Measurements from ENCODE around the gene ACE.
A peak's percentile ranks its signal among the peaks of the same experiment; 100 is the strongest.

Gene ACE

DNA sequence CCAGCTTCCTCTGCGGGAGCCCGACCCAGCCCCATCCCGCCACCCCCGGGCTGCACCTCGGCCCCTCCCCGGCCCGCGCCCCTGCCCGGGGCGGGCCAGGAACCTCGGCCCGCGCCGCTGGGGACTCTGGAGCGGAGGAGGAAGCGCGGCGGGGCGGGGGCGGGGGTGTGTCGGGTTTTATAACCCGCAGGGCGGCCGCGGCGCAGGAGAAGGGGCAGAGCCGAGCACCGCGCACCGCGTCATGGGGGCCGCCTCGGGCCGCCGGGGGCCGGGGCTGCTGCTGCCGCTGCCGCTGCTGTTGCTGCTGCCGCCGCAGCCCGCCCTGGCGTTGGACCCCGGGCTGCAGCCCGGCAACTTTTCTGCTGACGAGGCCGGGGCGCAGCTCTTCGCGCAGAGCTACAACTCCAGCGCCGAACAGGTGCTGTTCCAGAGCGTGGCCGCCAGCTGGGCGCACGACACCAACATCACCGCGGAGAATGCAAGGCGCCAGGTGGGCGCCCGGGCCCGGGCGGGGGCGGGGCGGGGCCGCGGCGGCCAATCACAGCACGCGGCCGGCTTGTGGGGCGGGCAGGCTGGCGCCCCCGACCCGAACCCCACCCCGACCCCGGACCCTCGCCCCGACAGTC is at the start of gene ACE:
Gene ACE, plus strand, starts transcription at position 208 of the 626 bp plus-strand sequence. Its CDS starts 34 bp downstream, at position 242.
- no peak for DNase-seq

- no peak for DNase-seq
These were observed 47.1 kb upstream of the ACE start for GRCh38 chr17:63429766-63430165.

DNA sequence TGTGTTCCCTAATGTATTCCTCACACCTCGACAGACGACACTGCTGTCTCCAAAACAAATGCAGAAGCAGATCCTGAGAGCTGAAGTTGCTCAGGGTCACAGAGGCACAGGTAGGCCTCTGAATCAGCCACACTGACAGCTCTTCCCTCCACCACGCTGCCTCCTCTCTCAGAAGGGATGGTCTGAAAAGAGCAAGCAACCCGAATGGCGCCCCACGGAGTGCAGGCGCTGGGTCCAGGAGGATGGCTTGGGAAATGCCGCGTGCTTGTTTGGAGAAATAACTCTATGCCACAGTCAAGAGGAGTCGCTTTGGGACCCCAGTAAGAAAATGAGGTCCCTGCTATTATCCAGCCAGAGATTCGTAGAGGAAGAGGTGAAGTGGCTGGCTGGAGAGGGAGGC is 46.6 kb upstream of the ACE start:
- no peak for DNase-seq

DNA sequence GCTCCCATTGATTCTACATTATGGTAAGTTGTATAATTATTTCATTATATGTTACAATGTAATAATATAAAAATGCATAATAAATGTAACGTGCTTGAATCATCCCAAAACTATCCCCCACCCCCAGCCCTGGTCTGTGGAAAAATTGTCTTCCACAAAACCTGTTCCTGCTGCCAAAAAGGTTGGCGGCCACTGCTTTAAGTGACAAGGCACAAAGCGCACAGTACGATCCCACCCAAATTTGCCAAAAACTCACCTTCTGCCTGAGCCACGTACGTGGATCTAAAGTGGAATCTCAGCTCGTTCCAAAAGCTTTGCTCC is 45.3 kb upstream of the ACE start:
- DNase-seq, result no peak

DNA sequence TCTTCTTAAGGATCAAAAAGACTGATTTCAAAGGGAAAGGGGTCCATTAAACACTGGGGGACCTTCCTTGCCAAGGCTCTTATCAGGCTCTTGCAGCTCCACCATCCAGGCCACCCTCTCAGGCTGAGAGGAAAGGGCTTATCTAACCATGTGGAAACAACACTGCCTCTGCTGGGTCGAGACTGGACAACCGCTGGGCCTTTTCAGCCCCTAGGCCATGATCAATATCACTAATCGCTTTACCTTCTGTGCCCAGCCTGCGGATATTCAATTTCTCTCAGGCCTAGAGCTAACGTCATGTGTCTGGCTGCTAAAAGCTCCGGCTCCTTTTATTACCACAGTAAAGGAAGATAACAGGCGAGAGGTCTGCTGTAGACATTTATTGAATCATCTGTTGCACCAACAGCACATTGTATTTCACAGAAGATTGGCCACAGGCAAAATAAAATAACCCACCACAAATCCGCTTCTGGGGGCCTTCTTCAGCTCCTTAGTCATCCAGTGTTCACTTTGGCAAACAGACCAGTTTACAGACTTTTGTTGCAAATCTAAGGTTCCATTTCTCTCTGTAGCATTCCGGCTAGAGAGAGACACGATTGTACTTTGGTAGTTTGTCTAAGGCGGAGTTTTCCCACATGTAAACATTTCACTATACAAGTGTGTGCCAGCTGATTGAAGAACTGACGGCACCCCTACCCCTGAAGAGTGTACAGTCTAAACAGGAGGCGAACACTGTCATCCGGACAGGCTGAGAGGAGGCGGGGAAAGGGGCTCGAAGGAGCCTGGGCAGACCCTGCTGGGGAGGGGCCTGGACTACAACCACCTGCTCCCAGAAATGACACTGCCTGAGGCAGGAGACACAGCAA is 44.7 kb upstream of the ACE start:
- DNase-seq, result no peak

DNA sequence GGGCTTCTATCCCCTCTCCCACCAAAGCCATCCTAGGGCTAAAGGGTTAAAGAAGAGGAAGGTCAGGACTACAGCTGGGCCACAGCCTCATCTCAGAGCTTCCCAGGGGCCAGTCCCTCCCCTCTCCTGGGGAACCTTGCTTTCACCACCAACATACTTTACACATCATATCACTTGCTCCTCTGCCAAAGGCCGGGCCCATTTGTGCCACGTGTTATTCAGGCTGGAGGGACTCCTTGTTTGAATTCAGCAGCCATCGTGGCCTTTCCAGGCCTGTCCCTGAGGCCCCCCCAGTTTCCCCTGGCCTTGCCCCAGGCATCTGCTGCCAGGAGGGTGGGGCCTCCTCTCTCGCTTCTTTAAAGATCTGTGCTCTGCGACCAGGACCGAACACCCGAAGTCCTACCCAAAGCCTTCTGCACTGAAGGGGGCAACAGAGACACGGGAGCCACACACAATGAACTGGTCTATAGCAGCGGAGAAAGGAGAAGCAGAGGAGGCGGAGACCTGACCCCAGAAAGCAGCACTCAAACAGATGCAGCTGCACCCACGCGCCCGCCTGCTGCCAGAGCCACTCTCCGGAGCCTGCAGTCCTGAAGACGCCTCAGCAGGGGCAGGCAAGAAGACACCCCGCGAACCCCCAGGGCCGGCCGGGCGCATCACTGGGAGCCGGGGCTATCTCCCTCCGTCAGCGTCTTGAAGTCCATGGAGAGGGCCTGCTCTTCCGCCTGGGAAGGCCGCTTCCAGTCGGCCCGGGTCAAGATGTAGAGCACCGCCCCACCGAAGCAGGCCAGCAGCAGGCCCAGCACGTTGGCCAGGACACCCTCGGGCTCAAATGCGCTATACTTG is 42.9 kb upstream of the ACE start:
- no peak for DNase-seq

- DNase-seq, result peak in 1 of 2 experiments; percentile 24
These were observed 41.8 kb upstream of the ACE start for GRCh38 chr17:63434951-63435571.

DNA sequence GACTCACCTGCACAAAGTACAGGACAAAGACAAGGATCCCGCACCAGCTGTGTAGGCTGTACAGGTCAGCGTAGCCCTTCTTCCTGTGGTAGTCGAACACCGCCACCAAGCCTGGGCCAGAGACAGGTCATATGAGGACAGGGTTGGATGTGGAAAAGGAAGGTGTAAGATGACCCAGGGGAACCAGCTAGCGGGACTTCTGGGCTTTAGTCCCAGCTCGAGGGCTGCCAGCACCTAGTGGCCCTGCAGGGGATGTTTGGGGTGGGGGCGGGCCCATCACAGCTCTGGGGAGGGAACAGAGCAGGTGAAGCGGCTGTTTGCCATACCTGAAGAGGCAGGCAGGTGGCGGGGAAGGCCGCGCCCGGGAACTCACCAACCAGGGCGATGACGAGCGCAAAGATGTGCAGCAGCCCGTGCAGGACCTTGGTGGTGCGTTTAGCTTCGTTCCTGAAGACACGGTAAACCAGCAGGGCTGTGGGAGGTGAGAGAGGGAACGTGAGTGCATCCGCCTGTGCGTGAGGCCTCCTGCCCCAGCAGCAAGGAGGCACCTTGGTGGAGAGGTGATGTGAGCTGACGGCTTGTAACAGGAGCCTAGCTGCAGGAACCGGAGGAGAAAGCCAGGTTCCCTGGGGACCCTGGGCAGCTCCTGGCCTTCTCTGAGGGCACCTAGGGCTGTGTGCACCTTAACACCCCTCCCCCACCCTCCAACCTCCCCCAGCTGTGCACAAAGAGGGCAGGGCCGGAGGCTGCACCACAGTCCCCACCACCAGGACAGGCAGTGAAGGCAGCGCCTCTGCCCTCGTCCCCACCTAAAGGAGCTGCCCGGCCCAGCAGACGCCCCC is 41.0 kb upstream of the ACE start:
- no peak for DNase-seq

DNA sequence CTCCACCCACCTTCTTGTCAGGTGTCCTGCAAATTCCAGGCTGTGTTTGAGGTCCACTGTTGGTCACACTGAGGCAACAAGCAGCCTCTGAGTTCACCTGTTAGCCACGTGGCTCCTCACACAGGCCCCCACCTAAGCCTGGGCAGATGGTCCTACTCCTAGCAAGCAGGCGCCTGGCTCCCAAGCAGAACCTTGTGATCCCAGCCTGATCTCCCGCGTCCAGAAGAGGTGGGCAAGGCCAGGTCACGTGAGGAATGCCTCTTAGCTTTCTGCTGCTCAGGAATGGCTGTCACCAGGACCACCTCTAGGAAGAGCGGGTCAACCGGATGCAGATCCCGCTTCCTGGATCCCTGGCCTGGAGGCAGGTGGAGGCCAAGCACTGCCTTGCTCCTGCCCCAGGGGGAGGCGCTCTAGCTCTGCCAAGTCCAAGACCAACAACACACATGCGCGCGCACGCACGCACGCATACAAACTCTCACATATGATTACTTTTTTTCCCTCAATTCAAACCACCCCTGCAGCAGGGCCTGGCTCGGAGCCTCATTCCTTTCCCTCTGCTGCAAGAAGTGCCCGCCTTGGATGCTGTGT is 40.2 kb upstream of the ACE start:
- no peak for DNase-seq

DNA sequence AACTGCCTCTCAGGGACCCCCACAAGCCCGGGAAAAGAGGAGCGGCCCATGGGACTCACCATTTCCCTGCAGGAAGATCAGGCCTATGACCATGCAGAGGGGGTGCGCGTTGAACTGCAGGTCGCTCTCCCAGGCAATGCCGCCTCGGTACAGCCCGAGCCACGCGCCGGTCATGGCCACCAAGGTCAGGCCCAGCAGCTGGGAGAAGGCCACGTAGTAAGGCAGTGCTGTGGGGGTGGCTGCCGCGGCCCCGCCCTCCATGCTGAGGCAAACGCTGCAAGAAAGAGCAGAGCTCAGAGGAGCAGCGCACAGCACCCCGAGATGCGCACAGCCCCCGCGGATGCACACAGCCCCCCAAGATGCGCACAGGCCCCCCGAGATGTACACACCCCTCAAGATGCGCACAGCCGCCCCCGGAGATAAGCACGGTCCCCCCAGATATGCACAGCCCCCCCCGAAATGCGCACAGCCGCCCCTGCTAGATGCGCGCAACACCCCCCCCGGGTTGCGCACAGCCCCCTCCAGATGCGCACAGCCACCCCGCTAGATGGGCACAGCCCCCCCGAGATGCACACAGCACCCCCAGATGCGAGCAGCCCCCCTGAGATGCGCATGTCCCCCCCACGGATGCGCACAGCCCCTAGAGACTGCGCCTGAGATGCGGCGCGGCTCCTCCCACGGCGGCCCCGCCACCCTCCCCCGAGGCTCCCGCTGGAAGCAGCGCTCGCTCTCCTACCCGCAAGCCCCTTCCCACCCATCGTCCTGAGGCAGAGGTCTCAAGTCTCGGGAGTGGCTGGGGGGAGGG is 39.4 kb upstream of the ACE start:
- DNase-seq, result no peak

GRCh38 chr17:63438092-63439051 is 38.5 kb upstream of the ACE start:
- no peak for DNase-seq

GRCh38 chr17:63439687-63440086 is 37.2 kb upstream of the ACE start:
- DNase-seq, result no peak

DNA sequence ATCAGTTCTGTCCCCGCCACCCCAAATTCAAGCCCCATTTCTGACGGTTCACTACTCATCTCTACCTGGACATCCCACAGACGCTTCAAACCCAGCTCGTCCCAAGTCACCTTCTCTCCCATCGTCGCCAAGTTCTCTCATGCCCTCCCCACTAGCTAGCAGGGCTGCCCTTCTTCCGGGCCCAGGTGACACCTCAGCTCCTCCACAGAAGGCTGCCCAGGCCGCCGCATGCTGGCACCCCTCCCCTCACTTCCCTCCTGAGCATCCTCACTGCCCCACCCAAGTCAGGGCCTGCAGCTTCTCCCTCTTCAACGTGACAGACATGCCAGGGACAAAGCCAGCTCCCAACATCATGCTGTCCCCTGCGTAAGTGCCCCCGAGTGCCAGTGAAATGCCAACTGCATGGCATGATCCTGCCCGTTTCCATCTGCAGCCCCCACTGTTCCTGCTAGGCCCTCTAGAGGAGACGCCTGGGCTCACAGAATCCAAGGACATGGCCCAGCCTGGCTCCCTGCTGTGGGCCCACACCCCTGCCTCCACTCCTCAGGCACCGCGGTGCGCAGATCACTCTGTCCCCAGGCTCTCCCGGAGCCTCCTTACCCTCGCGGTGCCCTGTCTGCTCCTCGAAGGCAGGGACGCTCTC is 36.6 kb upstream of the ACE start:
- DNase-seq, result no peak

- DNase-seq, result no peak
These were observed 36.0 kb upstream of the ACE start for GRCh38 chr17:63440770-63441335.

DNA sequence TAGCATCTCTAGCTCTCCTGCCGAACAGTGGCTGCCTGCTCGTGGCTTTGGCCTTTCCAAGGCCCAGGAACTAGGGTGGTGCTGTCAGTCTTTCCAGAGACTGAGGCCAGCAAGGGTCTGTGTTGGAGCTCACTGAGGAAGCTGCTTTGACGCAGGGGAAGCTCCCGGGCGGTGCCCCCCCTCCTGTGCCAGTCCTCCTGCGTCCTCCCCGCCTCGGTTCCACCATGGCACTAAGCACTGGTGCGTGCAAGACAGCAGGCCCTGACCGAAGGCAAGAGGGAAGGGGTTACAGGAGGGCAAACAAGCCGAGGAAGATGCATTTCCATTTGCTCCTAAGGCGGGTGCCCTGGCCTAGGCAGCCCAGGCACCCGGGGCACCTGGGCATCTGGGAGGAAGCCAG is 35.2 kb upstream of the ACE start:
- DNase-seq, result no peak

GRCh38 chr17:63442074-63442473 is 34.8 kb upstream of the ACE start:
- DNase-seq, result no peak

DNA sequence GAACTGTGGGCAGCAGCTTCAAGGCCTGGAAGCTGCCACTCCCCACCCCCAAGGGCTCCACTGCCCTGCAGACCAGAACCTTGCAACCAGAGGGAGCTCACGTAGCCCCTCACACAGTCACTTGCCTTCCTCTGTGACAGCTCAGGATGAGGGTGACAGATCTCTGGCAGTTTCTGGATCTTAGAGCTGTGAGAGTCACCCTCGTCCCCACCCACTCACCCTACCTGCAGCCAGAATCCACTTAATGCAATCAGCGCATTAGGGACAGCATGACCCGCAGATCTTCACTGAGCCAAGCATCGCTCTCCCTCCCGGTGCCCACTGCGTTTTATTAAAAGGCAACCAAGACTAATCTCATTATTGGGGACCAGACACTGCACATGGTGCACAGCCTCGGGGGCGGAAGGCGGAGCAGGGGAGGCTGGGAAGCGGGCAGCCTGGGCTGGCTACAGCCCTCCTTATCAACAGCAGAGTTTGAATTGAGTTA is 34.3 kb upstream of the ACE start:
- no peak for DNase-seq

DNA sequence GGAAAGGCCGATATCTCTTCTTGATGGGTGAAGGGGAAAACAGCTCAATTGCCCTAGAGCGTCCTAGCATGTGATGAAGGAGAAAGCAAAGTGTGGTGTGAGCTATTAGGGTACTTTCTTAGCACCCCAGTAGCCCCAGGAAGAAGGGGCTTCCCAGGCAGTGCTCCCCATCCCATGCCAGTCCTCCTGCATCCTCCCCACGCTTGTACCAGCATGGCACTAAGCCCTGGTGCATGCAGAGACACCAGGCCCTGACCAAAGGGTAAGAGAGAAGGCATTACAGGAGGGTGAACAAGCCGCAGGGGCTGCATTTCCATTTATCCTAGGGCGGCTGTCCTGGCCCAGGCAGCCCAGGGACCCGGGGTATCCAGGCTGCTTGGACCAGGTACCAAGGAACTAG is 33.8 kb upstream of the ACE start:
- DNase-seq, result no peak

DNA sequence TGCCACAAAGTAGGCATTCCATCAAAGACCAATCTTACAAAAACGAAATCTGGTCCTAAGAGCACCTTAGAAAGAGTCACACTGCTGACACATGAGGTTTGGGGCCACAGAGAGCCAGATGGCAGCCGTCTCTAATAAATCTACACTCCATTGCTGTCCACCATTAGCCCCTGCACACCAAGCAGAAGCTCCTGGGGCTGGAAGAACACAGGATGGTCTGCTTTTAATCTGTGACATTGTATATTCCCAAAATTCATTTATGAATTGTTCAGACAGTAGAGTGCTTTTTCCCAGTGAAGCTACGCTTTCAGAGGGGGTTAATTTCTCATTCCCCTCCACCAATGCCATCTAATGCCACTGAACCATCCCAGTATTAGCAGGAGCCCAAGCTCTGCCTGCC is 32.4 kb upstream of the ACE start:
- DNase-seq, result no peak

Data from SW 1271 (cell line).